Nephron (organoid): ENCODE measurements around the gene AIG1.

Experiments
- H3K27ac Mint-ChIP-seq, 3 experiments: 2 replicates each; pipeline ENCODE4 v1.8.0; 2020; ENCODE audit warnings: mixed read lengths in 3 of 3, mild to moderate bottlenecking in 2 of 3, moderate library complexity in 1 of 3
- H3K27me3 Mint-ChIP-seq: 2 replicates; pipeline ENCODE4 v1.8.0; 2021; ENCODE audit warnings: low read depth, mild to moderate bottlenecking, moderate library complexity, mixed read lengths
- H3K36me3 Mint-ChIP-seq: 2 replicates; pipeline ENCODE4 v1.8.0; 2020; ENCODE audit warnings: low read depth, mixed read lengths
- H3K4me1 Mint-ChIP-seq: 2 replicates; pipeline ENCODE4 v1.8.0; 2020; ENCODE audit warnings: mixed read lengths
- H3K4me3 Mint-ChIP-seq, 3 experiments: 2 replicates each; pipeline ENCODE4 v1.8.0; 2020; ENCODE audit warnings: mild to moderate bottlenecking in 3 of 3, mixed read lengths in 3 of 3, moderate library complexity in 2 of 3
- H3K9me3 Mint-ChIP-seq: 2 replicates; pipeline ENCODE4 v1.8.0; 2020; ENCODE audit warnings: mixed read lengths
- TF ChIP-seq, protein P1 (sequence below), 3 experiments: fragments of 200-600 bp; sonication (generic); IDR thresholded peaks; one replicate each; pipeline ENCODE4 v1.5.0; 2021; ENCODE audit warnings: antibody characterized with exemption in 3 of 3; ENCODE audit not compliant: unreplicated experiment in 3 of 3

Gene AIG1

DNA sequence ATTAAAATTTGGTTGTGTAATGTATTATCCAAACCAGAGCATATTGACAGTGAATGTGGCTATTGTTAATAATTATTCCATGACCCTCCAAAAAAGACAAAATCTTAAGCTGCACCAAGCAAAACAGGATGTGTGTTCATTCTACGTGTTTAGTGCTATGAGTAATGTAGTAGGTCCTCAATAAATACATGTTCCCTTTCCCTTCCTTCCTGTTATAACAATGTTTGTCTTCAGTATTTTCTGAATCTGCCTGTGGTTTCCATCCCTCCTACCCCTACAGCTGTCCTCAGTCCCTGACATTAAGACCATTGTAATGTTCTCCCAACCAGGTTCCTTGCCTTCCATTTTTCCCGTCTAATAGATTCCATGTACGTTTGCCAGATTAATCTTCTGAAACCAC is 163.8 kb downstream of the AIG1 start:
- Mint-ChIP-seq H3K27me3 (no peaks in the 10 kb centered on the region), H3K36me3 (no peaks in the 10 kb centered on the region), H3K4me1 (peaks cover 14% of the 10 kb centered on the region), H3K27ac (no peak overlapping the region), H3K9me3 (no peaks in the 10 kb centered on the region), H3K4me3 (no peak overlapping the region)
- TF ChIP-seq, protein P1, sequence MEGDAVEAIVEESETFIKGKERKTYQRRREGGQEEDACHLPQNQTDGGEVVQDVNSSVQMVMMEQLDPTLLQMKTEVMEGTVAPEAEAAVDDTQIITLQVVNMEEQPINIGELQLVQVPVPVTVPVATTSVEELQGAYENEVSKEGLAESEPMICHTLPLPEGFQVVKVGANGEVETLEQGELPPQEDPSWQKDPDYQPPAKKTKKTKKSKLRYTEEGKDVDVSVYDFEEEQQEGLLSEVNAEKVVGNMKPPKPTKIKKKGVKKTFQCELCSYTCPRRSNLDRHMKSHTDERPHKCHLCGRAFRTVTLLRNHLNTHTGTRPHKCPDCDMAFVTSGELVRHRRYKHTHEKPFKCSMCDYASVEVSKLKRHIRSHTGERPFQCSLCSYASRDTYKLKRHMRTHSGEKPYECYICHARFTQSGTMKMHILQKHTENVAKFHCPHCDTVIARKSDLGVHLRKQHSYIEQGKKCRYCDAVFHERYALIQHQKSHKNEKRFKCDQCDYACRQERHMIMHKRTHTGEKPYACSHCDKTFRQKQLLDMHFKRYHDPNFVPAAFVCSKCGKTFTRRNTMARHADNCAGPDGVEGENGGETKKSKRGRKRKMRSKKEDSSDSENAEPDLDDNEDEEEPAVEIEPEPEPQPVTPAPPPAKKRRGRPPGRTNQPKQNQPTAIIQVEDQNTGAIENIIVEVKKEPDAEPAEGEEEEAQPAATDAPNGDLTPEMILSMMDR (IDR thresholded peaks at IDR 0.05; ENCODE audit: unreplicated experiment in 3 of 3): no peak

DNA sequence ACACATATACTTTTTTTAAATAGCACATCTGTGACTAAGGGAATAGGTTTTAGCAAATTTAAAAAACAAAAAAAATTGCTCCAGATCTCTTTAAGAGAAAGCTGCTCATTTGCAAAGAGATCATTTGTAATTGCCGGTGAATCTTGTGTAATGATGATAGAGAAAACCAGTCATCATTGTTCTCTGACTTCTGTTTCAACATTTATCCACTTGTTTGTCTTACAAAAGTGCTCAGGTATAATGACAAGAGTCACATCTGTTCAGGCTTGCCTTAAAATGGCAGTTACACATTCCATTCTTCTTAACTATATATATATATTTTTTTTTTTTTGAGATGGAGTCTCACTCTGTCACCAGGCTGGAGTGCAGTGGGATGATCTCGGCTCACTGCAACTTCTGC is 165.2 kb downstream of the AIG1 start:
- Mint-ChIP-seq H3K9me3 (no peaks in the 10 kb centered on the region), H3K27me3 (no peaks in the 10 kb centered on the region), H3K36me3 (no peaks in the 10 kb centered on the region), H3K27ac (no peak overlapping the region), H3K4me3 (no peak overlapping the region), H3K4me1 (peaks cover 14% of the 10 kb centered on the region)
- TF ChIP-seq, protein P1 (IDR thresholded peaks at IDR 0.05; ENCODE audit: unreplicated experiment in 3 of 3): no peak

DNA sequence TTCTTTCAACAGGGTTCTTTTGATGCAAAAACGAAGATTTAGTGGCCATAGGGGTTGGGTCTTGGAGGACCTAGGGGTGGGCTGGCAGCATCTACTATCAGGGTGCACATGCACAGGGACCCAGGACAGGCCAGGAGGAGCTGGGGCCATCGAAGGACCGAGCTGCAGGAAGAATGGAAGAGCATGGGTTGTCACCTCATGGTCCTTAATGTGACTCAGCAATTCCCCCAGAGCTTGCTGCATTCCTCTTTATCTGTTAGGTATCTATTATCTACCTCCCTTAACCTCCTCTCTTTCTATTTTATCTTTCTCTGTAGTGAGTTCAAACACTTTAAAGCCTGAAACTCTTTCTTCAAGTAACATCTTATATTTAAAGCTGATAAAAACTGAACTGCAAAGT is 167.0 kb downstream of the AIG1 start:
- peaks cover 1% of the 10 kb centered on the region for H3K4me1 Mint-ChIP-seq
- no peaks in the 10 kb centered on the region for H3K9me3 Mint-ChIP-seq
- no peaks in the 10 kb centered on the region for H3K36me3 Mint-ChIP-seq
- no peak overlapping the region for H3K27ac Mint-ChIP-seq
- no peaks in the 10 kb centered on the region for H3K27me3 Mint-ChIP-seq
- no peak overlapping the region for H3K4me3 Mint-ChIP-seq
- TF ChIP-seq, protein P1 (IDR thresholded peaks at IDR 0.05; ENCODE audit: unreplicated experiment in 3 of 3): no peak

DNA sequence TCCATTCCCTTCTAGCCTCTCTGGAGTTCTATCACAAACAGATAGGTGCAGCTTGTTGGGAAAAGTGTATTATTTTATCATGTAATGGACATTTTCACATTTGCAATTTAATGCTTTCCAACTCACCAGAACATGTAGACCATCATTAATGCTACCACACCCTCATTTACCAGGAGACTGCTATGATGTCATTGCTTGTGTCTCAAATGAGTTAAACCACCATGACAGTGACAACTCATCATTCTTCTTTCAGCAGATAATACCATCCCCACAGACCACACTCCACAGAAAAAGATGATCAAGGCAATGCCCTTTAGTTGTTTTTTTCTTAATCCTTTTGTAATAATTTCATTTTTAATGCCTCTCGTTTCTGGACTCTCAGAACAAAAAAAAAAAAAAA is 168.7 kb downstream of the AIG1 start:
- Mint-ChIP-seq H3K4me1 (no peaks in the 10 kb centered on the region), H3K27me3 (no peaks in the 10 kb centered on the region), H3K27ac (no peak overlapping the region), H3K9me3 (no peaks in the 10 kb centered on the region), H3K36me3 (no peaks in the 10 kb centered on the region), H3K4me3 (no peak overlapping the region)
- TF ChIP-seq, protein P1 (IDR thresholded peaks at IDR 0.05; ENCODE audit: unreplicated experiment in 3 of 3): no peak

DNA sequence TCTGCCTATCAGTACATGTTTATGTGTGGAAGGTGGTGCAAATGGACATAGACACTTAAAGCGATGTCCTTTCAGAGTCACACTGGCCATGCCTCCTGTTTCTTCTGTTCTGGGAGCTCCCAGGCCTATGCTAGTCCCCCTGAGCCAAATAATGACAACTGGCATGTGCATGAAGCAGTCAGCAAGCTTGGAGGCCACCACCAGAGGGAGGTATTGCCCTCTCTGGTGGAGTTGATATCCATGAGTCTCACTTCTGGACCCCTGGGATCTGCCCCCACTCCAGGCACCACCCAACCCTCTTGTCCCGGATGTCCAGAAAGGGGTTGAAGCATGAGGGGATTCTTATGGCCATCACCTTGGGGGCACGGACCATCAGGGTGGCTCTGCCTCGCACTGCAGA is 172.2 kb downstream of the AIG1 start:
- Mint-ChIP-seq H3K4me1 (no peaks in the 10 kb centered on the region), H3K9me3 (no peaks in the 10 kb centered on the region), H3K36me3 (no peaks in the 10 kb centered on the region), H3K27me3 (peaks cover 5% of the 10 kb centered on the region), H3K4me3 (no peak overlapping the region), H3K27ac (no peak overlapping the region)
- TF ChIP-seq, protein P1 (IDR thresholded peaks at IDR 0.05; ENCODE audit: unreplicated experiment in 3 of 3): peak in 1 of 3 experiments; percentile 23

DNA sequence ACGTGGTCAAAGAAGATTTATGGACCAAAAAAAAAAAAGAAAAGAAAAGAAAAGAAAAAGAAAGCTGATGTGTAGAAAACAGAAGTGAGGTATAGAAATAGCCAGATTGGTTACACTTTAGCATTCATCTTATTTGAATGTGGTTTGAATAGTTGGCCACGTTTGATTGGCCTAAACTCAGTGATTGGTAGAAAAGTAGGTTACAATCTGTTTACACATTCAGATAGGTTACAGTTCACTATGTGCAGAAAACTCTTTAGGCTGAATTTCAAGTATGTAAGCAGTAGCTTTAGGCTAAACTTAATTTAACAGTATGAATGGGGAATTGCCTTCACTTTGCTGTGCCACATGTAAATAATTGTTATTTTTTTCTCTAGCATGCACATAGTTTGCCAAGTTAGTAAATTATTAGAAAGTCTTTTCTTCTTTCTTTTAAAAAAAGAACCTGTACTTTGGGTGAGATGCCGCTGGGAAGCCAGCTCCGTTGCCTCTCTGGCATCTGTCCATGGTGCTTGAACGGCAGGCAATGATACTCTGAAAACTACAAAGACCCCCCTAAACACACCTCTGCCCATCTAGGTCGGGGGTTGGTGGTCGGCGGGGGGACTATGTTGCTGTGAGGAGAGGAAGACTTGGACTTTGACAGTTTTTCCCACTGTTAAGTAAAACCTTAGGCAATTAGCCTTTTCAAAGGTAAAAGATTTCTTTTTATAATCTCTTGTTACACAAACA is 173.0 kb downstream of the AIG1 start:
- H3K4me1 Mint-ChIP-seq: no peaks in the 10 kb centered on the region
- H3K27ac Mint-ChIP-seq: no peak overlapping the region
- H3K9me3 Mint-ChIP-seq: no peaks in the 10 kb centered on the region
- H3K4me3 Mint-ChIP-seq: no peak overlapping the region
- TF ChIP-seq, protein P1 (IDR thresholded peaks at IDR 0.05; ENCODE audit: unreplicated experiment in 3 of 3): no peak
- H3K36me3 Mint-ChIP-seq: no peaks in the 10 kb centered on the region
- peaks cover 5% of the 10 kb centered on the region for H3K27me3 Mint-ChIP-seq
